Skeletal muscle satellite cell (primary cell): ENCODE measurements around the gene MSL2.
"Not testable (repeated sequence)": the region's sequence is repeated elsewhere in the genome, so short reads cannot be mapped to it uniquely, and the experiment has no call there.

Source experiments
- H3K27me3 ChIP-seq: 2 replicates; pipeline ENCODE4 v1.7.0; 2013; ENCODE audit warnings: low read length; ENCODE audit not compliant: control insufficient read depth, insufficient read depth
- H3K36me3 ChIP-seq: 2 replicates; pipeline ENCODE4 v1.7.0; 2013; ENCODE audit warnings: mild to moderate bottlenecking, control low read depth, low read length; ENCODE audit not compliant: insufficient read depth
- H3K4me1 ChIP-seq: 2 replicates; pipeline ENCODE4 v1.7.0; 2013; ENCODE audit warnings: low read length; ENCODE audit not compliant: control insufficient read depth, insufficient read depth
- H3K4me2 ChIP-seq: 2 replicates; pipeline ENCODE4 v1.7.0; 2013; ENCODE audit warnings: mild to moderate bottlenecking, low read length
- H3K4me3 ChIP-seq: 2 replicates; pipeline ENCODE4 v1.7.0; 2013; ENCODE audit warnings: low read length
- H3K9ac ChIP-seq: 2 replicates; pipeline ENCODE4 v1.7.0; 2013; ENCODE audit warnings: mild to moderate bottlenecking, low read depth, low read length, moderate library complexity
- H3K9me3 ChIP-seq: replicated peaks from 2 replicates; pipeline ENCODE4 v1.7.0; 2013; ENCODE audit warnings: mild to moderate bottlenecking, control low read depth, low read length

The MSL2 gene

DNA sequence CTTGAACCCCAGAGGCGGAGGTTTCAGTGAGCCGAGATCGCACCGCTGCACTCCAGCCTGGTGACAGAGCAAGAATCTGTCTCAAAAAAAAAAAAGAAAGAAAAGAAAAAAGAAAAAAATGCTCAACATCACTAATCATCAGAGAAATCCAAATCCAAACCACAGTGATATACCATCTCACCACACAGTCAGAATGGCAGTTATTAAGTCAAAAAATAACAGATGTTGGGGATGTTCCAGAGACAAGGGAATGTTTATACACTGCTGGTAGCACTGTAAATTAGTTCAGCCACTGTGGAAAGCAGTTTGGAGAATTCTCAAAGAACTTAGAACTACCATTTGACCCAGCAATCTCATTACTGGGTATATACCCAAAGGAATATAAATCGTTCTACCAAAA is 3.1 kb upstream of the MSL2 start:
- not testable (repeated sequence) for H3K36me3 ChIP-seq, H3K4me3 ChIP-seq, H3K27me3 ChIP-seq, H3K9me3 ChIP-seq, H3K4me2 ChIP-seq, H3K9ac ChIP-seq
- H3K4me1 ChIP-seq, result peaks cover 14% of the 10 kb centered on the region

DNA sequence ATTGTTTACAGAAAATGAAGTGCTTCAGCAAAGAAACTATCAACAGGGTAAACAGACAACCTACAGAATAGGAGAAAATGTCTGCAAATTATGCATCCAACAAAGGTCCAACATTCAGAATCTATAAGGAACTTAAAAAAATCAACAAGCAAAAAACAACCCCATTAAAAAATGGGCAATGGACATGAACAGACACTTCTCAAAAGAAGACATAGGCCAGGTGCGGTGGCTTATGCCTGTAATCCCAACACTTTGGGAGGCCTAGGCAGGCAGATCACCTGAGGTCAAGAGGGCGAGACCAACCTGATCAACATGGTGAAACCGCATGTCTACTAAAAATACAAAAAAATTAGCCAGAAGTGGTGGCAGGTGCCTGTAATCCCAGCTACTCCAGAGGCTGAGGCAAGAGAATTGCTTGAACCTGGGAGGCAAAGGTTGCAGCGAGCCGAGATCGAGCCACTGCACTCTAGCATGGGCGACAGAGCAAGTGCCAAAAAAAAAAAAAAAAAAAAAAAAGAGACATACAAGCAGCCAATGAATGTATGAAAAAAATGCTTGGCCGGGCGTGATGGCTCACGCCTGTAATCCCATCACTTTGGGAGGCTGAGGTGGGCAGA is 2.4 kb upstream of the MSL2 start:
- not testable (repeated sequence) for H3K27me3 ChIP-seq, H3K9me3 ChIP-seq, H3K4me3 ChIP-seq, H3K9ac ChIP-seq, H3K36me3 ChIP-seq, H3K4me2 ChIP-seq
- peaks cover 14% of the 10 kb centered on the region for H3K4me1 ChIP-seq

DNA sequence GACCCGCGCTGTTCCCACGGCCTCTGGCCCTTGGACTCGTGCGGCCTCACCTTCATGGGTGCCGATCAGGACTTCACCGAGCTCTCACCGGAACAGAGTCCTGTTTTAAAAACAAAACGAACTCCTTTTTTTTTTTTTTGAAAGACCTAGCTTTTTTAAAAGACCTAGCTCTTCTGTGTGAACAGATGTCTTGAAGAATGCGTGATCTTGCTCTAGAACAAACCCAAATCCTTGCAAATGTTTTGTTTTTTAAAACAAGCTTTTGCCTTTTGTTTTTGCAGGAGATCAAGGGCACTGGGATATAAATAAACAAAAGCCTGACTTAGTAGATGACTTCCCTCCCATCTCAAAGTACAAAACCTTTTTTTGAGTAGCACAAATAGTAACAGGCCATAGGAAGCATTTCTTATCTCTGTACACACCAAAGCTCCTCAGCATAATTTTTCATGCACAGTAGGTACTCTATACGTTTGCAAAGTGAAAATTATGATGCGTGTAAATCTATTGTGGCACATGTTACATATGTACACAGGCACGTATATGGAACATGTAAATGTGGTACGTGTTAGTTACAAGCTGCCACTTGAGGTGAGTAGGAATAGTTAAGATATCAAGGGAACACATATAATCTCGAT is 1.1 kb upstream of the MSL2 start:
- Histone ChIP-seq H3K36me3 (peaks cover 4% of the 10 kb centered on the region), H3K27me3 (no peaks in the 10 kb centered on the region), H3K9me3 (no peaks in the 10 kb centered on the region), H3K4me3 (peak overlapping the region; percentile 97), H3K4me1 (peaks cover 18% of the 10 kb centered on the region), H3K4me2 (peak overlapping the region; percentile 97), H3K9ac (peak overlapping the region; percentile 99)

DNA sequence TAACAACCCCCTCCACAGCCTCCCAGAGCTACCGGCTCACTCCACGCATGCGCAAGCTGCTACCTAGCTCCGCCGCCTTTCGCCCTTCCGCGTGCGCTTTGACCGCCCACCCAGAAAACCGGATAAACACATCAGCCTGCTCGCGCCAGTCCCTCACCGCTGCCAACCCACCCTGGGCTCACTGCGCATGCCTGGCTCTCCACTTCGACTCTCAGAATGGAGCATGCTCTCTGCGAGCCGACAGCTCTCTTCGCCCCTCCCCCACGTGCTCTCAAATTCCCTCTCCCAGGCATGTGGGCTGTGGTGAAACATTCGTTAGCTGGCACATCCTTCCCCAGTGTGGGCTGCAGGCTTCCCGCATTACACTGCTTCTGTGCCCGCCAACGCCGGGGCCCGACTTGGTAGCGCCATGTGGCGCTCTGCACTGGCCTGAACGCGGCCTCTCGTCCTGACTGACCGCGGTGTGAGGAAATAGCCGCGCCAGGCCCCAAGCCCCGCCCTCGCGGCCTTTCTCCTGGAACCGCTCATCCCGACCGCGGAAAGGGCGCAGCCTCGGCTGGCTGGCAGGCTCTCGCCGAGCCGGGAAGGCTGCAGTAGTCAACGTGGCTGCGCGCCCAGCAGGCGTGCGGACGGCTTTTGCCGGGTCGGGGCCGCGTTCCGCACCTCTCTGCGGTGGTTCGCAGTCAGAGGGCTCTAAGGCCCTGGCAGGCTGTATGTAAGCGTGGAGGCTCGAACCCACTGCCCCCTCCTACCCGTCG is 445 bp upstream of the MSL2 start:
- Histone ChIP-seq H3K9me3 (no peaks in the 10 kb centered on the region), H3K4me1 (peaks cover 25% of the 10 kb centered on the region), H3K27me3 (no peaks in the 10 kb centered on the region), H3K36me3 (peaks cover 4% of the 10 kb centered on the region), H3K9ac (peak overlapping the region; percentile 99), H3K4me2 (peak overlapping the region; percentile 97), H3K4me3 (peak overlapping the region; percentile 97)

DNA sequence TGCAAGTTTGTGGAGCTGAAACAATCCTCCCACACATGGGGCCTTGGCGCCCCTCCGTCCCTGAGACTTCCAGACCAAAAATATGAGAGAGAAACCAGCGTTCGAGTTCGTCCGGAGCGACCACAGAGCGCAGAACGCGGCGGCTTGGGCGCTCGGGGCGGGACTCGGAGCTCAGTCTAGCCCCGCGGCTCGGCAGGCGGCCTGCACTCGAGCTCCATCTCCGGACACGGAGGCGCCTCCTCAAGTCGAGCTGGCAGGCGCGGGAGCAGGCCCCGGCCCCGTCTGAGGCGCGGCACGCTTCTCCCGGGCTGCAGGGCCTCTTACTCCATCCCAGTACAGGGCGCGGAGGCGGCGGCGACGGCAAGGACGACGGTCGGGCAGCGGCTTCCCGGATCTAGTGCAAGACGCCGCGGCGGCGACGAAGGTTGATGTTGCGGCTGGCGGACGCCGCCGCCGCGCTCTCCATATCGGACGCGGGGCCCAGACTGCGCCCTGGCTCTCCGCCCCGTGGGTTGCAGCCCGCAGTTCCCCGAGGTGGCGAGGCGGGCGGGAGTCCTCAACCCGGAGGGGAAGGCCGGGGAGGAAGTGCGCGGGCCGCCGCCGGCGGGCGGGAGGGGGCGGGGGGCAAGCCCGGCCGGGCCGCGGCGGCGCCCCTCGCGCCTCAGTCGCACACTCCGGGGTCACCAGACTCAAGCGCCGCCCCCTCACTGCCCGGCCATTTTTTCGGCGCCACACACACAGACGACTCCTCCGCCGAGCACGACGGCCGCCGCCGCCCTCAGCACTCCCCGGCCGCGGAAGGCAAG is 674 bp downstream of the MSL2 start:
- Histone ChIP-seq H3K9me3 (no peaks in the 10 kb centered on the region), H3K4me3 (peak overlapping the region; percentile 97), H3K9ac (peak overlapping the region; percentile 99), H3K36me3 (peaks cover 8% of the 10 kb centered on the region), H3K4me1 (peaks cover 29% of the 10 kb centered on the region), H3K4me2 (peak overlapping the region; percentile 97), H3K27me3 (no peaks in the 10 kb centered on the region)

DNA sequence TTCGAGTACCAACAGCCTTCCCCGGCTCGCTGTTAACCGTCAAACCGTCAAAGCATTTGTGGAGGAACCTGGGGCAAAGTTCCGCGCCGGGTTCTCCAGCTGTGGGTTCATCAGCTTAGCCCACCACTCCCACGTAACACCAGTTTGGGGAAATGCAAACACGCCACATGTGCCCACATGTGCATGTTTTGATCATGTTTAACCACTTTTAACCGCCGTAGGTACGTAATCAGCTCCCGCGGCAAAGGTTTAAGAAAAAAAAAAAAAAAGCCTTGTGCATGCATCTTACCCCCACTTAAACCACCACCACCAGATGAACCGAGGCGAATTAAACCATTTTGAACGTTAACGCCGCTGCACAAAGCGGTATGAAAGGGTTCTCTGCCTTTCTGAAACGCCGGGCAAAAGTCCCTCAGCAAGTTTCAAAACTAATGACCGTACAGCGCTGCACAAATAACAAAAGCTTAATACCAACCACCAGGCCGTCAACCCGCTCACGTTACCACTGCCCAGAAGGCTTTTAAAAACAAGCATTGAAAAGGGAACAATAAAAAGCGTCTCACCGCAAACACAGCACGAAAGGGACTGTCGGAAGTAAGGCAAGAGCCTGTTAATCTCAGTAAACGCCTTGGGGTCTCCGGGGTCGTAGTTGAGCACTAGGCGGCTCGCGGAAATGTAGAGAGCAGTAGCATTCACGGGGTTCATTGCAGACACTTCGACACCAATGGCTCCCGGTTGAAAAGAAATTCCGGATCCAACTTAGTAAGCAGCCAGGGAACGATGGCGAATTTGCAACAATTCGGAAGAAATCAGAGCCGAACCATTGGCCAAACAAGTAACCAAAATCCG is 1.5 kb downstream of the MSL2 start:
- Histone ChIP-seq H3K9me3 (no peaks in the 10 kb centered on the region), H3K27me3 (no peaks in the 10 kb centered on the region), H3K4me3 (peak overlapping the region; percentile 97), H3K4me1 (peaks cover 29% of the 10 kb centered on the region), H3K36me3 (peaks cover 8% of the 10 kb centered on the region), H3K9ac (peak overlapping the region; percentile 99), H3K4me2 (peak overlapping the region; percentile 97)

DNA sequence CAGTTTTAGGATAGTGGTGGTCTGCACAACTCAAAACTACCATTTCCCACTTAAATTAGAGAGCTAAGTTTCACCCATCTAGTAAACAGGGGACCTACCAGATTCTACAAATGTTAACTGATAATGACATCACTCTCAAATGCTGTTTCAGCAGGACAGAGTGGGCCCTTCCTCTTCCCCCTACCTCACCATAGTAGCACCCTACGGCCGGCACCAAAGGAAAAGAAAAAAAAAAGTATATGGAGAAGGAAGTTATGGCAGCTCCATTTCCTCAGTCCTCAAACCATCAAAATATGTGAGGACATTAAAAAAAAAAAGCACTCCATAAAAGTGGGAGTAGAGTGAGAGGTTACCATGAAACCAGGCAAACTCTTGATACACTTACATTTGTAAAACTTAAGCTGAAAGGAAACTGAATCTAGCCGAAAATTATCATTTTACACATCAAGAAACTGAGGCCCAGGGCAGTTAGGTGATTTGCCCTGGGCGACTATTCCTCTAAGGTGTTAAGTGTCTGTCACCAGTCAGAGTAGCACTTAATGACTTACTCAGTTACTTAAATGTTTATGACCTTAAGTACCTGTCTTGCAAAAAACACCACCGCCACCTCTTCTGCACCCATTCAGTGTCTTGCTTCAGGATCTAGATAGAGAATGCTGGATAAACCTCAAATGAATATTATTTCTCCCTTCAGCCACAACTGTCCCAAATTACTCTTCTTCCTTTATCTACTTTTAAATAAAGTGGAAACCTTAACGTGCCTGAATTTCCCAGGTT is 2.7 kb downstream of the MSL2 start:
- Histone ChIP-seq H3K4me3 (peak overlapping the region; percentile 97), H3K9ac (peak overlapping the region; percentile 99), H3K9me3 (no peaks in the 10 kb centered on the region), H3K36me3 (peaks cover 8% of the 10 kb centered on the region), H3K27me3 (no peaks in the 10 kb centered on the region), H3K4me1 (peaks cover 29% of the 10 kb centered on the region), H3K4me2 (peak overlapping the region; percentile 97)

DNA sequence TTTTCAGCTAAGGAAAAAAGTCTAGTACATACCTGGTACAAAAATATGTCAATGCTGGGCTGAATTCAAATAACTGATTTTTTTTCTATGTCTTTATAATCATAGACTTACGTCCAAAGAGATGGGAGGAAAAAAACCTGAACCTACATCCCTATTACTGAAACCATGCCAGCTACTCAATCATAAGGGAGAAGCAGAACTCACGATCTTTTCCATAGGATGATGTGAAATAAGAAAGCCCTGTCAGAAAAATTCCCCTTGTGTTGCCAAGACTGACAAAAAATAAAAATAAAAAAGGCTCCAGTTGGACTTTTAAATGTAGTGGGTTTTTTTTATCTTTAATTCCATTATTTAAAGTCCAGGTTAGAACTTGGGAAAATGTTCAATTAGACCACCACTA is 3.3 kb downstream of the MSL2 start:
- H3K4me1 ChIP-seq, result peaks cover 25% of the 10 kb centered on the region
- no peaks in the 10 kb centered on the region for H3K27me3 ChIP-seq
- peak overlapping the region; percentile 97 for H3K4me2 ChIP-seq
- H3K9me3 ChIP-seq, result no peaks in the 10 kb centered on the region
- peak overlapping the region; percentile 99 for H3K9ac ChIP-seq
- peak overlapping the region; percentile 97 for H3K4me3 ChIP-seq
- peaks cover 8% of the 10 kb centered on the region for H3K36me3 ChIP-seq

DNA sequence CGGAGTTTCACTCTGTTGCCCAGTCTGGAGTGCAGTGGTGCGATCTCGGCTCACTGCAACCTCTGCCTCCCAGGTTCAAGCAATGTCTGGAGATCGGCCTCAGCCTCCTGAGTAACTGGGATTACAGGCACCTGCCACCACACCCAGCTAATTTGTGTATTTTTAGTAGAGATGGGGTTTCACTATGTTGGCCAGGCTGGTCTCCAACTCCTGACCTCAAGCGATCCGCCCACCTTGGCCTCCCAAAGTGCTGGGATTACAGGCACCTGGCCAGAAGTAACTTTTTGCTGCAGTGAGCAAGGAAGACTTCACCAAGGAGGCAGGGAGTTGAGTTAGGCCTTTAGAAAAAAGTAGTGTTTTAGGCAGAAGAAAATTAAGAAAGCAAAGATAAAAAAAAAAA is 3.9 kb downstream of the MSL2 start:
- H3K36me3 ChIP-seq, H3K9me3 ChIP-seq, H3K27me3 ChIP-seq: not testable (repeated sequence)
- Histone ChIP-seq H3K9ac (peak overlapping the region; percentile 99), H3K4me2 (peak overlapping the region; percentile 97), H3K4me1 (peaks cover 23% of the 10 kb centered on the region), H3K4me3 (peak overlapping the region; percentile 97)

DNA sequence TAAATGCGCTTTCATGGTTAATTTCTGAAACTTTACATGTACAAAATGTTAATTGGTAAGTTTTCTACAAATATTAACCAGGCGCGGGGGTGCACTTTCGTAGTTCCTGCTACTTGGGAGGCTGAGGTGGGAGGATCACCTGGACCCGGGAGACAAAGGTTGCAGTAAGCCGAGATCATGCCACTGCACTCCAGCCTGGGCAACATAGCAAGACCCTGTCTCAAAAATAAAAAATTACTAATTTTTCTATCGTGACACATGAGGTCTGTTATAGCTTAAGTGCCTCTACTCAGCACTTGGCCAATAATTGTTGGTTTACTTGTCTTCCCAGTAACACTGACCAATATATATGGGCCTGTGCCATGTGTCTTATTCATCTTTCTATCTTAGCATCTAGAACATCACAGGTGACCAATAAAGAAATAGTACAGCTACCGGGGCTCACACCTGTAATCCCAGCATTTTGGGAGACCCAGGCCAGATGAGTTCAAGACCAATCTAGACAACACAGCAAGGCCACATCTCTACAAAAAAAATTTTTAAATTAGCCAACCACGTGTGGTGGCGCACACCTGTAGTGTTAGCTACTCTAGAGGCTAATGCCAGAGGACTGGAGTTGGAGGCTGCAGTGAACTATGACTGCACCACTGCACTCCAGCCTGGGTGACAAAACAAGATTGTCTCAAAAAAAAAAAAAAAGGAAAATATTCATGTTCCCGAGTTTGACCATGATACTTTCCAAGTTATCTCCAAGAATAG is 6.1 kb downstream of the MSL2 start:
- H3K27me3 ChIP-seq, result no peaks in the 10 kb centered on the region
- H3K4me1 ChIP-seq, result peaks cover 33% of the 10 kb centered on the region
- no peak overlapping the region for H3K4me2 ChIP-seq
- peaks cover 7% of the 10 kb centered on the region for H3K36me3 ChIP-seq
- no peak overlapping the region for H3K4me3 ChIP-seq
- H3K9ac ChIP-seq, result no peak overlapping the region
- no peaks in the 10 kb centered on the region for H3K9me3 ChIP-seq
